GM23338 (cell line): ENCODE measurements around the gene SLC23A3. TPM values are rescaled to one million over a fixed set of nuclear protein-coding genes. Genes with fewer than 3 reads are reported as not detected.
A peak's percentile ranks its signal among the peaks of the same experiment; 100 is the strongest.

Experiments used
- ATAC-seq: fragments of 200-7000 bp; cut with Tn5 transposase; 3 replicates; pipeline ENCODE4 v1.9.1; 2020
- DNase-seq: peaks from one replicate; pipeline ENCODE4 v3.0.0-alpha.2; 2015; ENCODE audit warnings: low spot score
- H2AFZ ChIP-seq: fragments of 200-600 bp; sonication (generic); 2 replicates; pipeline ENCODE4 v1.8.0; 2016; ENCODE audit warnings: antibody characterized with exemption, mild to moderate bottlenecking, moderate library complexity
- H3F3A ChIP-seq: fragments of 200-600 bp; sonication (generic); replicated peaks from 2 replicates; pipeline ENCODE4 v1.8.0; 2017; ENCODE audit warnings: antibody characterized with exemption, mixed run types, low read depth
- H3K27ac ChIP-seq: fragments of 200-600 bp; sonication (generic); 2 replicates; pipeline ENCODE4 v1.6.1; 2016; ENCODE audit warnings: low read depth
- H3K27me3 ChIP-seq: fragments of 200-600 bp; sonication (generic); 2 replicates; pipeline ENCODE4 v1.8.0; 2016; ENCODE audit warnings: mild to moderate bottlenecking, mixed run types, moderate library complexity; ENCODE audit not compliant: insufficient read depth
- H3K36me3 ChIP-seq: fragments of 200-600 bp; sonication (generic); 2 replicates; pipeline ENCODE4 v1.8.0; 2016; ENCODE audit warnings: mild to moderate bottlenecking; ENCODE audit not compliant: insufficient read depth
- H3K4me1 ChIP-seq: fragments of 200-600 bp; sonication (generic); 2 replicates; pipeline ENCODE4 v1.8.0; 2016; ENCODE audit warnings: mild to moderate bottlenecking, moderate library complexity; ENCODE audit not compliant: insufficient read depth
- H3K4me2 ChIP-seq: fragments of 200-600 bp; sonication (generic); 2 replicates; pipeline ENCODE4 v1.7.1; 2017; ENCODE audit warnings: mixed run types
- H3K4me3 ChIP-seq: fragments of 200-600 bp; sonication (generic); 2 replicates; pipeline ENCODE4 v1.6.1; 2016; ENCODE audit warnings: mixed run types
- H3K79me2 ChIP-seq: fragments of 200-600 bp; sonication (generic); replicated peaks from 2 replicates; pipeline ENCODE4 v1.8.0; 2017; ENCODE audit warnings: mild to moderate bottlenecking; ENCODE audit not compliant: insufficient read depth
- H3K9me2 ChIP-seq: fragments of 200-600 bp; sonication (generic); 2 replicates; pipeline ENCODE4 v1.8.0; 2017; ENCODE audit not compliant: insufficient read depth
- H4K20me1 ChIP-seq: fragments of 200-600 bp; sonication (generic); replicated peaks from 2 replicates; pipeline ENCODE4 v1.8.0; 2017; ENCODE audit warnings: mild to moderate bottlenecking; ENCODE audit not compliant: insufficient read depth
- H3K27ac Mint-ChIP-seq: 2 replicates; pipeline ENCODE4 v1.8.0; 2020; ENCODE audit warnings: inconsistent platforms, mild to moderate bottlenecking, moderate library complexity, mixed read lengths
- H3K27me3 Mint-ChIP-seq: 3 replicates; pipeline ENCODE4 v1.8.0; 2022; ENCODE audit warnings: low read depth, mild to moderate bottlenecking, moderate library complexity, mixed read lengths, inconsistent platforms; ENCODE audit not compliant: insufficient read depth, poor library complexity
- H3K36me3 Mint-ChIP-seq: 3 replicates; pipeline ENCODE4 v1.8.0; 2021; ENCODE audit warnings: low read depth, mild to moderate bottlenecking, inconsistent platforms, moderate library complexity, mixed read lengths
- H3K4me1 Mint-ChIP-seq: 3 replicates; pipeline ENCODE4 v1.8.0; 2020; ENCODE audit warnings: mild to moderate bottlenecking, inconsistent platforms, mixed read lengths
- H3K4me3 Mint-ChIP-seq: 3 replicates; pipeline ENCODE4 v1.8.0; 2021; ENCODE audit warnings: moderate library complexity, mild to moderate bottlenecking, inconsistent platforms, mixed read lengths
- H3K9me3 Mint-ChIP-seq: 3 replicates; pipeline ENCODE4 v1.8.0; 2020; ENCODE audit warnings: moderate library complexity, mild to moderate bottlenecking, inconsistent platforms, mixed read lengths
- CREB1 ChIP-seq: fragments of 250-450 bp; sonication (Bioruptor Pico); IDR thresholded peaks from 2 replicates; pipeline ENCODE4 v1.5.0; 2020; ENCODE audit warnings: low read depth, mild to moderate bottlenecking, moderate library complexity
- CTCF ChIP-seq, 2 experiments: fragments of 200-600 bp in 1 of 2; sonication (generic) in 1 of 2; conservative IDR thresholded peaks; 2 replicates each; pipeline versions ENCODE4 v1.5.1 to v1.6.1; 2016 to 2017; ENCODE audit warnings: antibody characterized with exemption in 2 of 2, low read depth in 2 of 2, mild to moderate bottlenecking in 2 of 2, moderate library complexity in 1 of 2
- ETS1 ChIP-seq: IDR thresholded peaks from 2 replicates; pipeline ENCODE4 v1.6.1; 2016; ENCODE audit warnings: antibody characterized with exemption
- EZH2 ChIP-seq: fragments of 200-600 bp; sonication (generic); IDR thresholded peaks from one replicate; pipeline ENCODE4 v1.8.0; 2017; ENCODE audit warnings: antibody characterized with exemption, mild to moderate bottlenecking, low read depth; ENCODE audit not compliant: unreplicated experiment
- EZH2phosphoT487 ChIP-seq: fragments of 200-600 bp; sonication (generic); IDR thresholded peaks from one replicate; pipeline ENCODE4 v1.8.1; 2018; ENCODE audit warnings: antibody characterized with exemption; ENCODE audit not compliant: unreplicated experiment
- JUNB ChIP-seq: IDR thresholded peaks from one replicate; pipeline ENCODE4 v1.6.1; 2016; ENCODE audit warnings: antibody characterized with exemption; ENCODE audit not compliant: unreplicated experiment
- NANOG ChIP-seq: IDR thresholded peaks from 2 replicates; pipeline ENCODE4 v1.6.1; 2016; ENCODE audit warnings: antibody characterized with exemption, borderline replicate concordance
- POLR2AphosphoS5 ChIP-seq: IDR thresholded peaks from 2 replicates; pipeline ENCODE4 v1.6.1; 2016; ENCODE audit warnings: antibody characterized with exemption, low read depth
- REST ChIP-seq: IDR thresholded peaks from one replicate; pipeline ENCODE4 v1.6.1; 2018; ENCODE audit warnings: antibody characterized with exemption; ENCODE audit not compliant: unreplicated experiment
- STAT1 ChIP-seq: IDR thresholded peaks from one replicate; pipeline ENCODE4 v1.6.1; 2016; ENCODE audit warnings: antibody characterized with exemption; ENCODE audit not compliant: unreplicated experiment
- ZNF114 ChIP-seq: fragments of 250-450 bp; sonication (Bioruptor Pico); IDR thresholded peaks from 2 replicates; pipeline ENCODE4 v1.5.0; 2020; ENCODE audit warnings: mild to moderate bottlenecking, moderate library complexity
- ZNF331 ChIP-seq: fragments of 250-450 bp; sonication (Bioruptor Pico); IDR thresholded peaks from 2 replicates; pipeline ENCODE4 v1.5.0; 2020; ENCODE audit warnings: low read depth, mild to moderate bottlenecking, moderate library complexity
- ZNF462 ChIP-seq: fragments of 250-450 bp; sonication (Bioruptor Pico); IDR thresholded peaks from 2 replicates; pipeline ENCODE4 v1.5.0; 2020; ENCODE audit warnings: mild to moderate bottlenecking, moderate library complexity
- polyA plus RNA-seq: library from polyadenylated mRNA; unstranded; fragments of >200 nt; fragmentation: Nextera tagmentation; extraction: Ambion mirVana; gene quantifications from 2 replicates; pipeline ENCODE4 v1.2.1, GENCODE V29; 2016
- total RNA-seq: library from RNA; depleted of rRNA; stranded (reverse); fragments of >200 nt; shearing (Covaris generic); gene quantifications from 2 replicates; pipeline ENCODE4 v1.2.3, GENCODE V29; 2014

Gene SLC23A3
- total and polyA plus RNA-seq, 2 experiments from 2014 or later: 0.10 to 0.73 TPM

- H3K4me1 ChIP-seq: no peaks in the 10 kb centered on the region
- Mint-ChIP-seq H3K9me3 (no peaks in the 10 kb centered on the region), H3K27ac (peak overlapping the region; percentile 20; the same call in 1 of the 2 replicates), H3K4me3 (no peak overlapping the region; the same call in 2 of the 3 replicates), H3K4me1 (peaks cover 9% of the 10 kb centered on the region), H3K27me3 (peaks cover 19% of the 10 kb centered on the region), H3K36me3 (peaks cover 6% of the 10 kb centered on the region; the same call in 2 of the 3 replicates)
- no peaks in the 10 kb centered on the region for H3F3A ChIP-seq
- H2AFZ ChIP-seq: no peak overlapping the region
- H3K4me2 ChIP-seq: no peak overlapping the region
- no peak overlapping the region for H3K27ac ChIP-seq
- H3K27me3 ChIP-seq: no peaks in the 10 kb centered on the region
- TF ChIP-seq ZNF331 (no peak), ZNF462 (CRISPR knock-in tag) (no peak), NANOG (no peak), CREB1 (no peak), POLR2AphosphoS5 (no peak), EZH2phosphoT487 (no peak), ETS1 (no peak), REST (no peak), STAT1 (no peak), EZH2 (no peak), ZNF114 (CRISPR knock-in tag) (no peak), CTCF (conservative IDR thresholded peaks at IDR 0.05; ENCODE audit: low read depth in 2 of 2) (no peak), JUNB (no peak)
- ATAC-seq: peak; percentile 37; the same call in 2 of the 3 replicates
- no peaks in the 10 kb centered on the region for H3K79me2 ChIP-seq
- H3K9me2 ChIP-seq: no peaks in the 10 kb centered on the region
- peak; percentile 13 for DNase-seq
- H3K4me3 ChIP-seq: no peak overlapping the region
- no peaks in the 10 kb centered on the region for H4K20me1 ChIP-seq
- no peaks in the 10 kb centered on the region for H3K36me3 ChIP-seq
These were observed 1.8 kb downstream of the SLC23A3 start for GRCh38 chr2:219167997-219168396.
